Natural killer cell (primary cell): ENCODE results near the gene FAF2. TPM values are rescaled to one million over a fixed set of nuclear protein-coding genes. Genes with fewer than 3 reads are reported as not detected.

ENCODE experiments used
- ATAC-seq, 3 donors: fragments of 150-1000 bp in 2 of 3; fragments of 200-7000 bp in 1 of 3; cut with Tn5 transposase; 1 replicate in 1 of 3; 2 replicates in 2 of 3; pipeline ENCODE4 v1.10.0; 2021; ENCODE audit warnings: mild to moderate bottlenecking in 2 of 3, moderate library complexity in 2 of 3
- DNase-seq, 2 donors: peaks; one replicate each; pipeline versions ENCODE4 v3.0.0 to v3.0.0-alpha.2; 2013 to 2021; ENCODE audit warnings: mixed read lengths in 1 of 2
- H3K27ac ChIP-seq: one replicate; pipeline ENCODE4 v1.5.1; 2013; ENCODE audit warnings: mild to moderate bottlenecking, low read length
- H3K27me3 ChIP-seq: one replicate; pipeline ENCODE4 v1.6.1; 2013; ENCODE audit warnings: low read length; ENCODE audit not compliant: control insufficient read depth, insufficient read depth
- H3K36me3 ChIP-seq: one replicate; pipeline ENCODE4 v1.6.1; 2013; ENCODE audit warnings: low read length; ENCODE audit not compliant: control insufficient read depth, insufficient read depth
- H3K4me1 ChIP-seq: one replicate; pipeline ENCODE4 v1.6.1; 2013; ENCODE audit warnings: low read length; ENCODE audit not compliant: control insufficient read depth, insufficient read depth
- H3K4me3 ChIP-seq: one replicate; pipeline ENCODE4 v1.5.1; 2013; ENCODE audit warnings: low read length
- H3K9me3 ChIP-seq: one replicate; pipeline ENCODE4 v1.6.1; 2013; ENCODE audit warnings: low read length; ENCODE audit not compliant: control insufficient read depth, insufficient read depth
- H3K27ac Mint-ChIP-seq, 2 donors: one replicate each; pipeline ENCODE4 v1.8.0; 2022; ENCODE audit warnings: mild to moderate bottlenecking in 2 of 2, mixed read lengths in 2 of 2, moderate library complexity in 1 of 2
- H3K27me3 Mint-ChIP-seq, 2 donors: one replicate each; pipeline ENCODE4 v1.8.0; 2022; ENCODE audit warnings: low read depth in 2 of 2, mixed read lengths in 2 of 2
- H3K36me3 Mint-ChIP-seq: one replicate; pipeline ENCODE4 v1.8.0; 2022; ENCODE audit warnings: mixed read lengths
- H3K4me1 Mint-ChIP-seq, 2 donors: one replicate each; pipeline ENCODE4 v1.8.0; 2022; ENCODE audit warnings: mixed read lengths in 2 of 2
- H3K4me3 Mint-ChIP-seq: one replicate; pipeline ENCODE4 v1.8.0; 2022; ENCODE audit warnings: mild to moderate bottlenecking, moderate library complexity, mixed read lengths
- H3K9me3 Mint-ChIP-seq, 2 donors: one replicate each; pipeline ENCODE4 v1.8.0; 2022; ENCODE audit warnings: mixed read lengths in 2 of 2
- CTCF ChIP-seq: fragments of 200-600 bp; IDR thresholded peaks from one replicate; pipeline ENCODE4 v1.8.0; 2022; ENCODE audit warnings: antibody characterized with exemption
- WGBS: methylation state at CpG from one replicate; pipeline ENCODE4 v1.1.7; 2013; ENCODE audit warnings: missing lambda C conversion rate; ENCODE audit not compliant: insufficient coverage; 5-methylcytosine and 5-hydroxymethylcytosine counted together
- intact Hi-C: fragments of 100-400 bp; cut with micrococcal nuclease; formaldehyde crosslinking; loops from one replicate; pipeline ENCODE4 v1.14.2; 2022
- total RNA-seq, 4 donors: library from RNA; stranded (reverse); fragments of 120-200 nt in 1 of 4; gene quantifications; one replicate each; pipeline versions ENCODE4 v1.2.3 to v1.2.4, GENCODE V29; 2013 to 2022

FAF2 gene
- total RNA-seq, 3 donors from 2014 or later (not counting 1 experiment from before 2014, with no cell fraction given), result 32.1 to 32.5 (median 32.1) TPM

- Mint-ChIP-seq H3K4me3 (peak overlapping the region; percentile 89), H3K27ac (peak overlapping the region; percentile 87 to 90), H3K4me1 (peaks cover 36 to 58% of the 10 kb centered on the region in 2 donors), H3K9me3 (no peaks in the 10 kb centered on the region), H3K36me3 (no peaks in the 10 kb centered on the region), H3K27me3 (no peaks in the 10 kb centered on the region)
- H3K9me3 ChIP-seq, result no peaks in the 10 kb centered on the region
- peak overlapping the region; percentile 100 for H3K27ac ChIP-seq
- H3K4me1 ChIP-seq, result peaks cover 70% of the 10 kb centered on the region
- peak in 1 of 2 donors; percentile 45 for DNase-seq
- no peaks in the 10 kb centered on the region for H3K27me3 ChIP-seq
- H3K4me3 ChIP-seq, result peak overlapping the region; percentile 21
- intact Hi-C loops, result no loop called here
- ATAC-seq, result no peak
- 16% methylated on average over 26 of the region's 28 CpGs for WGBS
- peaks cover 56% of the 10 kb centered on the region for H3K36me3 ChIP-seq
- no peak for TF ChIP-seq CTCF
These were observed 82.3 kb downstream of the FAF2 start for GRCh38 chr5:176530393-176530982.

DNA sequence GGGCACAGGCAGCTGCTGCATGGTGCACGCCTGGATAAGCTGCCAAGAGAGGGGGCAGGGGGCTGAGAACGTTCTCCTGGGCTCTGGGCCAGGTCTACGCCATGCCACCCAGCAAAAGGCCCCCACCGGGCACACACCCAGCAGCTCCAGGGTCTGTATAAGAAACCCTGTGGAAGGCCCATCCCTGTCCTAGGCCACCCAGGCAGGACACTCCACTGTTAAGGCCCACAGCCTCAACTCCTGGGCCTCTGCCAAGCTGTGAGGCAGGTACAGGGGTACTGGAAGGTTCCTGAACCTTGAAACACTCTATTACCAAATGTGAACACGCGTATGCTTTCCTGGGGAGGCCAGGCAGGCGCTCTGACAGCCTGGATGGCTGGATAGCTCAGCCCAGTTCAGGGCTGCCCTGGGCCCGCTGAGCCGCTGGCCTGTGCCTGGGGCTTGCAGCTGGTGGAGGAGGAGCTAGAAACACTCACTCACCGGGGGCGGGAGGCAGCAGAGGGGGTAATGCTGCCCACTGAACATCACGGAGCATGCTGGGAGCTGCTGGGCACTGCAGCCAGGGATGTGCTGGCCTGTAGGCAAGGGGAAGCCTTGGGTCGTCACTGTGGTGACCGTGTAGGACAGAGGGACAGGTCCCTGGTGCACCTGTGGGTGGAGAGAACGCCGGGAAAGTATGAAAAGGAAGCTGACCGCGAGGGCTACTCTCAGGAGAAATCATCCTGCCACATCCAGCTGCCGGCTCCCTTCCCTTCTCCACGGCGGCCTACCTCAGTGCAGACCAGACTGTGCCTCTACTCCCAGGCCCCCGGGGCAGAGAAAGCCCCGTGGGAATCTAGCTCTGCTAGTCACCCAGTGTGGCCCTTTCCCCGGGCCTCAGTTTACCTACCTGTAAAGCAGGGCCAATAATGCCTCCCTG, 83.1 kb downstream of the FAF2 start:
- H3K9me3 Mint-ChIP-seq, result no peaks in the 10 kb centered on the region
- H3K4me1 Mint-ChIP-seq, result peaks cover 43 to 62% of the 10 kb centered on the region in 2 donors
- DNase-seq (peak in 1 of 2 donors; percentile 40), ATAC-seq (peak in 1 of 3 donors; percentile 11)
- Histone ChIP-seq H3K9me3 (no peaks in the 10 kb centered on the region), H3K27ac (peak overlapping the region; percentile 100), H3K4me1 (peaks cover 73% of the 10 kb centered on the region), H3K27me3 (no peaks in the 10 kb centered on the region), H3K36me3 (peaks cover 56% of the 10 kb centered on the region), H3K4me3 (no peak overlapping the region)
- peak overlapping the region; percentile 87 to 90 for H3K27ac Mint-ChIP-seq
- no peaks in the 10 kb centered on the region for H3K27me3 Mint-ChIP-seq
- no peak for TF ChIP-seq CTCF
- intact Hi-C loops, result no loop called here
- H3K36me3 Mint-ChIP-seq, result no peaks in the 10 kb centered on the region
- WGBS, result 43% methylated on average over 24 of the region's 24 CpGs
- H3K4me3 Mint-ChIP-seq, result peak overlapping the region; percentile 89

DNA sequence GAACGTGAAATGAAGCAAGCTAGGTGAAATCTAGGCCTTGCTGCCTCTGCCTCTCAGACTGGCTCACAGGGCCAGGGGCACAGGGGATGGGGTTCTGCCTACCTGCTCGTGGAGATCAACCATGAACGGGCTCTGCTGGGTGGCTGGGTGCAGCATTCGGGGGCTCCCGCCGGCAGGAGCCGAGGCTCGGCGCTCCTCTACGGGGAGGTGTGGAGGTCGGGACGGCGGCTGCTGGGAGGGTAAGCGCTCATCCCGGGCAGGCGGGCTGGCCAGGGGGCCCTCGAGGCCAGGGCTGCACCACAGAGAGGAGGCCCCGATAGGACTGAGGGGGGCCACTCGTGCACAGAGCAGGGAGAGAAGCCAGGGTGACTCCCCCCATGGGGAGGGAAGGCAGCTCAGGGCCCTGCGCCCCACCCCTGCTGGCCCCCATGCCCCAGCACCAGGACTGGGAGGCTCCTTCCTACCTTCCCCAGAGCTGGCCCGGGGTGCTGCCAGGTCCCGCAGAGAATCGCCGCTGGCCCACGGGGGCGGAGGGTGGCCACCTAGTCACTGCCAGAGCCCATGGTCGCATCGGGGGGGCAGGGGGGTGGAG, 83.8 kb downstream of the FAF2 start:
- DNase-seq, result no peak
- intact Hi-C loops, result no loop called here
- 84% methylated on average over 28 of the region's 28 CpGs for WGBS
- Histone ChIP-seq H3K36me3 (peaks cover 51% of the 10 kb centered on the region), H3K27me3 (no peaks in the 10 kb centered on the region), H3K4me1 (peaks cover 73% of the 10 kb centered on the region), H3K4me3 (no peak overlapping the region), H3K9me3 (no peaks in the 10 kb centered on the region), H3K27ac (peak overlapping the region; percentile 100)
- peak overlapping the region; percentile 89 for H3K4me3 Mint-ChIP-seq
- H3K9me3 Mint-ChIP-seq, result no peaks in the 10 kb centered on the region
- no peak for TF ChIP-seq CTCF
- H3K4me1 Mint-ChIP-seq, result peaks cover 43 to 62% of the 10 kb centered on the region in 2 donors
- H3K27ac Mint-ChIP-seq, result peak overlapping the region; percentile 87 to 90
- H3K27me3 Mint-ChIP-seq, result no peaks in the 10 kb centered on the region
- no peaks in the 10 kb centered on the region for H3K36me3 Mint-ChIP-seq
- ATAC-seq, result no peak
